Naive thymus-derived CD4-positive, alpha-beta T cell (primary cell): ENCODE results near the gene PHF1. TPM values are rescaled to one million over a fixed set of nuclear protein-coding genes. Genes with fewer than 3 reads are reported as not detected.

Source experiments
- ATAC-seq: fragments of 150-1000 bp; cut with Tn5 transposase; 2 replicates; pipeline ENCODE4 v1.10.0; 2021; ENCODE audit warnings: mild to moderate bottlenecking, moderate library complexity
- CTCF ChIA-PET: fragments of 350-600 bp; sonication (Branson Sonifier 250); formaldehyde crosslinking; loops from one replicate; lab custom pipeline; 2021; ENCODE audit warnings: antibody characterized with exemption; lab: Charles Lee
- POLR2A ChIA-PET: fragments of 350-600 bp; sonication (Branson Sonifier 250); formaldehyde crosslinking; loops from one replicate; lab custom pipeline; 2021; ENCODE audit warnings: antibody characterized with exemption, inconsistent platforms; lab: Charles Lee
- DNase-seq, 9 donors: peaks; one replicate each; pipeline versions ENCODE4 v3.0.0 to v3.0.0-alpha.2; 2020 to 2022; ENCODE audit warnings: mixed read lengths in 1 of 9
- H3K27ac ChIP-seq: one replicate; pipeline ENCODE4 v1.7.0; 2013; ENCODE audit warnings: mild to moderate bottlenecking, low read depth, low read length, moderate library complexity
- H3K27me3 ChIP-seq, 2 donors: one replicate each; pipeline ENCODE4 v1.7.0; 2013; ENCODE audit warnings: low read length in 2 of 2, mild to moderate bottlenecking in 2 of 2, moderate library complexity in 2 of 2; ENCODE audit not compliant: control insufficient read depth in 2 of 2, insufficient read depth in 2 of 2
- H3K36me3 ChIP-seq, 3 experiments: 1 replicate in 2 of 3; 2 replicates in 1 of 3; pipeline ENCODE4 v1.7.0; 2013; ENCODE audit warnings: low read length in 3 of 3, mild to moderate bottlenecking in 3 of 3, moderate library complexity in 1 of 3; ENCODE audit not compliant: insufficient read depth in 3 of 3, control insufficient read depth in 2 of 3
- H3K4me1 ChIP-seq, 2 donors: one replicate each; pipeline ENCODE4 v1.7.0; 2013; ENCODE audit warnings: low read length in 2 of 2, mild to moderate bottlenecking in 2 of 2, moderate library complexity in 1 of 2; ENCODE audit not compliant: control insufficient read depth in 2 of 2, insufficient read depth in 2 of 2
- H3K4me3 ChIP-seq: 2 replicates; pipeline ENCODE4 v1.7.0; 2013; ENCODE audit warnings: mild to moderate bottlenecking, low read length
- H3K9me3 ChIP-seq, 3 experiments: 1 replicate in 2 of 3; 2 replicates in 1 of 3; pipeline ENCODE4 v1.7.0; 2013; ENCODE audit warnings: low read length in 3 of 3; ENCODE audit not compliant: control insufficient read depth in 2 of 3
- H3K27ac Mint-ChIP-seq, 9 donors: one replicate each; pipeline ENCODE4 v1.8.0; 2020 to 2022; ENCODE audit warnings: mixed read lengths in 9 of 9, mild to moderate bottlenecking in 8 of 9, moderate library complexity in 5 of 9, inconsistent platforms in 2 of 9
- H3K27me3 Mint-ChIP-seq, 5 donors: one replicate each; pipeline ENCODE4 v1.8.0; 2021 to 2022; ENCODE audit warnings: mixed read lengths in 5 of 5, mild to moderate bottlenecking in 1 of 5
- H3K36me3 Mint-ChIP-seq, 5 donors: one replicate each; pipeline ENCODE4 v1.8.0; 2020 to 2022; ENCODE audit warnings: mixed read lengths in 5 of 5, mild to moderate bottlenecking in 3 of 5, inconsistent platforms in 1 of 5
- H3K4me1 Mint-ChIP-seq, 7 donors: one replicate each; pipeline ENCODE4 v1.8.0; 2020 to 2022; ENCODE audit warnings: mixed read lengths in 7 of 7, mild to moderate bottlenecking in 3 of 7, inconsistent platforms in 1 of 7
- H3K4me3 Mint-ChIP-seq, 10 donors: one replicate each; pipeline ENCODE4 v1.8.0; 2020 to 2022; ENCODE audit warnings: mild to moderate bottlenecking in 10 of 10, mixed read lengths in 10 of 10, moderate library complexity in 6 of 10, inconsistent platforms in 2 of 10
- H3K9me3 Mint-ChIP-seq, 11 donors: one replicate each; pipeline ENCODE4 v1.8.0; 2020 to 2022; ENCODE audit warnings: mixed read lengths in 11 of 11, mild to moderate bottlenecking in 4 of 11, inconsistent platforms in 1 of 11, moderate library complexity in 1 of 11
- intact Hi-C, 2 donors: fragments of 100-400 bp; cut with micrococcal nuclease; formaldehyde crosslinking; loops; one replicate each; pipeline ENCODE4 v1.15.1; 2023
- polyA plus RNA-seq, 2 donors: library from polyadenylated mRNA; unstranded; fragments of 300-500 nt; fragmentation: Illumina TruSeq; gene quantifications; one replicate each; pipeline ENCODE4 v1.2.3, GENCODE V29; 2021
- total RNA-seq, 6 experiments: library from RNA in 5 of 6; stranded (reverse) in 5 of 6; gene quantifications; 1 replicate in 5 of 6; 2 replicates in 1 of 6; pipeline ENCODE4 v1.2.3 and lab custom pipeline; 2021 to 2026

The PHF1 gene
- total and polyA plus RNA-seq, 7 experiments from 2014 or later: 37.8 to 356 (median 224) TPM

- Histone ChIP-seq H3K9me3 (no peaks in the 10 kb centered on the region), H3K4me3 (no peak overlapping the region), H3K27me3 (no peaks in the 10 kb centered on the region), H3K27ac (no peak overlapping the region), H3K4me1 (no peaks in the 10 kb centered on the region), H3K36me3 (peaks cover 0 to 83% (median 11%) of the 10 kb centered on the region in 3 experiments)
- Mint-ChIP-seq H3K4me3 (no peak overlapping the region), H3K36me3 (peaks cover 0 to 31% (median 13%) of the 10 kb centered on the region in 5 donors), H3K9me3 (no peaks in the 10 kb centered on the region), H3K27ac (peak overlapping the region in 5 of 9 donors; percentile 20 to 81 (median 37)), H3K27me3 (no peaks in the 10 kb centered on the region), H3K4me1 (peaks cover 5 to 30% (median 15%) of the 10 kb centered on the region in 7 donors)
- peak; percentile 73 for ATAC-seq
- intact Hi-C loops: no loop called here
- ChIA-PET POLR2A (interaction anchor here (0.6 to 1.3 kb wide), 4 partner anchors 9 to 562 kb away, joined by 3 to 6 read pairs (median 4); partner anchors contain the start of gene ZBTB9), CTCF (interaction anchor here (0.9 kb wide), 1 partner anchor 15 kb away, joined by 3 read pairs; no protein-coding TSS in a partner anchor)
- no peak for DNase-seq
Observed at GRCh38 chr6:33445119-33445603, 34.3 kb downstream of the PHF1 start.

- CTCF ChIA-PET: interaction anchor here (0.9 kb wide), 1 partner anchor 16 kb away, joined by 3 read pairs; no protein-coding TSS in a partner anchor
- DNase-seq (no peak), ATAC-seq (no peak)
- H3K27ac Mint-ChIP-seq: peak overlapping the region in 6 of 9 donors; percentile 38 to 85 (median 76)
- H3K9me3 Mint-ChIP-seq: no peaks in the 10 kb centered on the region
- POLR2A ChIA-PET: no interaction called here
- Histone ChIP-seq H3K4me1 (no peaks in the 10 kb centered on the region), H3K27ac (no peak overlapping the region), H3K4me3 (no peak overlapping the region), H3K27me3 (no peaks in the 10 kb centered on the region), H3K36me3 (peaks cover 0 to 72% (median 11%) of the 10 kb centered on the region in 3 experiments), H3K9me3 (no peaks in the 10 kb centered on the region)
- intact Hi-C loops: no loop called here
- H3K36me3 Mint-ChIP-seq: peaks cover 0 to 31% (median 13%) of the 10 kb centered on the region in 5 donors
- no peak overlapping the region for H3K4me3 Mint-ChIP-seq
- no peaks in the 10 kb centered on the region for H3K27me3 Mint-ChIP-seq
- H3K4me1 Mint-ChIP-seq: peaks cover 5 to 36% (median 23%) of the 10 kb centered on the region in 7 donors
Observed at GRCh38 chr6:33446356-33446755, 35.5 kb downstream of the PHF1 start.

GRCh38 chr6:33450434-33450833 is 39.6 kb downstream of the PHF1 start:
- Mint-ChIP-seq H3K9me3 (no peaks in the 10 kb centered on the region), H3K36me3 (peaks cover 0 to 17% (median 0%) of the 10 kb centered on the region in 5 donors), H3K4me3 (peak overlapping the region in 1 of 10 donors; percentile 56), H3K27ac (peak overlapping the region in 8 of 9 donors; percentile 7 to 87 (median 68)), H3K27me3 (no peaks in the 10 kb centered on the region), H3K4me1 (peaks cover 24 to 54% (median 45%) of the 10 kb centered on the region in 7 donors)
- Histone ChIP-seq H3K36me3 (peaks cover 0 to 39% (median 8%) of the 10 kb centered on the region in 3 experiments), H3K4me1 (peaks cover 7 to 21% of the 10 kb centered on the region in 2 donors), H3K9me3 (no peaks in the 10 kb centered on the region), H3K4me3 (no peak overlapping the region), H3K27ac (no peak overlapping the region), H3K27me3 (no peaks in the 10 kb centered on the region)
- ATAC-seq (no peak), DNase-seq (no peak)
- intact Hi-C loops: no loop called here
- ChIA-PET POLR2A (interaction anchor here (0.8 to 1.7 kb wide), 5 partner anchors 10 to 128 kb away, joined by 3 to 7 read pairs (median 4); no protein-coding TSS in a partner anchor), CTCF (no interaction called here)

GRCh38 chr6:33451606-33452005 is 40.8 kb downstream of the PHF1 start:
- DNase-seq (no peak), ATAC-seq (no peak)
- Mint-ChIP-seq H3K27ac (peak overlapping the region in 6 of 9 donors; percentile 46 to 90 (median 69)), H3K4me1 (peaks cover 26 to 59% (median 53%) of the 10 kb centered on the region in 7 donors), H3K4me3 (peak overlapping the region in 3 of 10 donors; percentile 10 to 43 (median 12)), H3K9me3 (no peaks in the 10 kb centered on the region), H3K36me3 (peaks cover 0 to 25% (median 2%) of the 10 kb centered on the region in 5 donors), H3K27me3 (no peaks in the 10 kb centered on the region)
- intact Hi-C loops: no loop called here
- CTCF ChIA-PET: no interaction called here
- Histone ChIP-seq H3K4me3 (no peak overlapping the region), H3K4me1 (peaks cover 12 to 22% of the 10 kb centered on the region in 2 donors), H3K9me3 (no peaks in the 10 kb centered on the region), H3K27me3 (no peaks in the 10 kb centered on the region), H3K36me3 (peaks cover 0 to 41% (median 8%) of the 10 kb centered on the region in 3 experiments), H3K27ac (peak overlapping the region; percentile 88)
- POLR2A ChIA-PET: no interaction called here

- Mint-ChIP-seq H3K4me1 (peaks cover 26 to 65% (median 59%) of the 10 kb centered on the region in 7 donors), H3K27me3 (no peaks in the 10 kb centered on the region), H3K4me3 (peak overlapping the region in 3 of 10 donors; percentile 63 to 99 (median 98)), H3K36me3 (peaks cover 0 to 32% (median 9%) of the 10 kb centered on the region in 5 donors), H3K27ac (peak overlapping the region in 7 of 9 donors; percentile 41 to 97 (median 92)), H3K9me3 (no peaks in the 10 kb centered on the region)
- ATAC-seq: no peak
- Histone ChIP-seq H3K4me3 (no peak overlapping the region), H3K9me3 (no peaks in the 10 kb centered on the region), H3K27me3 (no peaks in the 10 kb centered on the region), H3K36me3 (peaks cover 0 to 40% (median 5%) of the 10 kb centered on the region in 3 experiments), H3K4me1 (peaks cover 12 to 22% of the 10 kb centered on the region in 2 donors), H3K27ac (peak overlapping the region; percentile 88)
- intact Hi-C loops: no loop called here
- DNase-seq: no peak
- POLR2A ChIA-PET: interaction anchor here (0.7 kb wide), 1 partner anchor 81 kb away, joined by 3 read pairs; no protein-coding TSS in a partner anchor
- CTCF ChIA-PET: interaction anchor here (1.2 kb wide), 1 partner anchor 125 kb away, joined by 3 read pairs; no protein-coding TSS in a partner anchor
Observed at GRCh38 chr6:33452496-33452895, 41.7 kb downstream of the PHF1 start.

GRCh38 chr6:33453393-33454008 is 42.7 kb downstream of the PHF1 start:
- peak in 2 of 9 donors; percentile 8 to 19 for DNase-seq
- peaks cover 21 to 62% (median 53%) of the 10 kb centered on the region in 7 donors for H3K4me1 Mint-ChIP-seq
- peaks cover 12 to 22% of the 10 kb centered on the region in 2 donors for H3K4me1 ChIP-seq

More at GRCh38 chr6:33453393-33454008, 42.7 kb downstream of the PHF1 start:
- Histone ChIP-seq H3K27ac (peak overlapping the region; percentile 88), H3K27me3 (no peaks in the 10 kb centered on the region), H3K36me3 (peaks cover 0 to 30% (median 0%) of the 10 kb centered on the region in 3 experiments), H3K4me3 (peak overlapping the region; percentile 93), H3K9me3 (no peaks in the 10 kb centered on the region)
- no peak for ATAC-seq
- peaks cover 0 to 27% (median 10%) of the 10 kb centered on the region in 5 donors for H3K36me3 Mint-ChIP-seq
- no peaks in the 10 kb centered on the region for H3K27me3 Mint-ChIP-seq
- H3K27ac Mint-ChIP-seq: peak overlapping the region; percentile 86 to 98 (median 92)
- intact Hi-C loops: loop anchor here (1.0 to 2.0 kb wide), 11 partner anchors 22 to 336 kb away; partner anchors contain the start of genes BAK1 (in 2 of the 2), CUTA (in 2 of the 2), KIFC1 (in 2 of the 2) and LEMD2 (in 2 of the 2)
- peak overlapping the region; percentile 88 to 99 (median 95) for H3K4me3 Mint-ChIP-seq
- H3K9me3 Mint-ChIP-seq: no peaks in the 10 kb centered on the region
- ChIA-PET CTCF (interaction anchor here (0.9 to 1.8 kb wide), 4 partner anchors 23 to 126 kb away, joined by 3 to 6 read pairs (median 4); partner anchors contain the start of gene BAK1), POLR2A (interaction anchor here (0.7 to 3.0 kb wide), 17 partner anchors 9 to 258 kb away, joined by 3 to 37 read pairs (median 4); partner anchors contain the start of genes BAK1, CUTA, TAPBP and UQCC2)
